HEK293T (cell line): ENCODE results near the gene DYNC1LI2.

ENCODE experiments used
- FOXA1 ChIP-seq: fragments of 450-650 bp; IDR thresholded peaks from 2 replicates; pipeline ENCODE4 v1.6.1; 2016; ENCODE audit warnings: mild to moderate bottlenecking
- FOXK2 ChIP-seq: fragments of 450-650 bp; IDR thresholded peaks from 2 replicates; pipeline ENCODE4 v1.6.1; 2016; ENCODE audit warnings: mild to moderate bottlenecking
- FOXM1 ChIP-seq: fragments of 450-650 bp; IDR thresholded peaks from 2 replicates; pipeline ENCODE4 v1.6.1; 2017; ENCODE audit warnings: mild to moderate bottlenecking, borderline replicate concordance
- HDGF ChIP-seq: fragments of 450-650 bp; IDR thresholded peaks from 2 replicates; pipeline ENCODE4 v1.6.1; 2017; ENCODE audit warnings: antibody characterized with exemption, borderline replicate concordance
- NFRKB ChIP-seq: fragments of 450-650 bp; IDR thresholded peaks from 2 replicates; pipeline ENCODE4 v1.6.1; 2016; ENCODE audit warnings: mild to moderate bottlenecking, moderate library complexity
- TARDBP ChIP-seq: fragments of 450-650 bp; IDR thresholded peaks from 2 replicates; pipeline ENCODE4 v1.6.1; 2016
- ZNF384 ChIP-seq: fragments of 450-650 bp; IDR thresholded peaks from 2 replicates; pipeline ENCODE4 v1.6.1; 2016

DNA sequence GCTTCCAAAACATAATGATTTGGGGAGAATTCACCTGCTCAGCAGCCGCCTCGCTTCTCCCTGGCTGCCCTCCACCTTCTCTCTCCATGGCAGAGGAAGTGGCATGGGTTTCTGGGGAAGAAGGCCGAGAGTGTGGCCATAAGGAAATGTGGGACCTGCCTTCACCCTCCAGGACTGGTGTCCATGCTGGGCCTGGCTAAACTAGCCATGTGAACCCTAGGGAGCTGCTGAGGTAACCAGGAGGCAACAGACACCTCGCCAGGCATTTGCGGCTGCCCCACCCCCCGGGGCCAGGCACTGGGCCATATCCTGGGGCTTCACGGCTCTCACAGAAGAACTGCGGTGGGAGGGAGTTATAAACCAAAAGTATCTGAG lies 44.9 kb downstream of the DYNC1LI2 start:
- TF ChIP-seq NFRKB (no peak), FOXK2 (no peak), TARDBP (no peak), FOXM1 (no peak), FOXA1 (no peak), ZNF384 (no peak), HDGF (no peak)
